Muscle of leg (tissue), 11 donors: ENCODE data around the gene ANKH. TPM values are rescaled to one million over a fixed set of nuclear protein-coding genes. Genes with fewer than 3 reads are reported as not detected.
"Not testable (repeated sequence)": the region's sequence is repeated elsewhere in the genome, so short reads cannot be mapped to it uniquely, and the experiment has no call there.

Source experiments
- DNase-seq: peaks from one replicate; pipeline ENCODE4 v3.0.0; 2013
- H3K27ac ChIP-seq: one replicate; pipeline ENCODE4 v1.5.1; 2013; ENCODE audit warnings: mild to moderate bottlenecking, low read length, control low read depth
- H3K27me3 ChIP-seq: one replicate; pipeline ENCODE4 v1.6.1; 2013; ENCODE audit warnings: low read length; ENCODE audit not compliant: control insufficient read depth, insufficient read depth
- H3K36me3 ChIP-seq: one replicate; pipeline ENCODE4 v1.6.1; 2013; ENCODE audit warnings: low read length; ENCODE audit not compliant: control insufficient read depth, insufficient read depth
- H3K4me1 ChIP-seq: one replicate; pipeline ENCODE4 v1.6.1; 2013; ENCODE audit warnings: low read length; ENCODE audit not compliant: control insufficient read depth, insufficient read depth
- H3K4me3 ChIP-seq: one replicate; pipeline ENCODE4 v1.5.1; 2013; ENCODE audit warnings: low read length, control low read depth
- H3K9me3 ChIP-seq: replicated peaks from 2 replicates; pipeline ENCODE4 v1.6.1; 2013; ENCODE audit warnings: low read depth, low read length; ENCODE audit not compliant: control insufficient read depth
- WGBS: methylation state at CpG from one replicate; pipeline ENCODE4 v1.1.5; 2013; ENCODE audit warnings: missing lambda C conversion rate; ENCODE audit not compliant: insufficient coverage; 5-methylcytosine and 5-hydroxymethylcytosine counted together
- polyA plus RNA-seq, 8 donors: library from polyadenylated mRNA; unstranded; fragments of 120-200 nt; gene quantifications; one replicate each; pipeline versions ENCODE4 v1.2.1 to v1.2.3, GENCODE V29; 2013; ENCODE audit warnings: inconsistent platforms in 1 of 8, low replicate concordance in 1 of 8; ENCODE audit not compliant: insufficient read length in 8 of 8, insufficient read depth in 1 of 8
- total RNA-seq: library from RNA; stranded (reverse); fragments of 120-200 nt; gene quantifications from one replicate; pipeline ENCODE4 v1.2.4, GENCODE V29; 2013

The ANKH gene
- total and polyA plus RNA-seq, 9 donors: 14.8 to 22.2 (median 16.8) TPM

- Histone ChIP-seq H3K27me3 (no peaks in the 10 kb centered on the region), H3K9me3 (no peaks in the 10 kb centered on the region), H3K27ac (no peak overlapping the region), H3K36me3 (no peaks in the 10 kb centered on the region), H3K4me1 (no peaks in the 10 kb centered on the region), H3K4me3 (no peak overlapping the region)
- DNase-seq: no peak
- WGBS: 90% methylated on average over 2 of the region's 5 CpGs
Measured at GRCh38 chr5:14890846-14891245, 19.3 kb upstream of the ANKH start.

DNA sequence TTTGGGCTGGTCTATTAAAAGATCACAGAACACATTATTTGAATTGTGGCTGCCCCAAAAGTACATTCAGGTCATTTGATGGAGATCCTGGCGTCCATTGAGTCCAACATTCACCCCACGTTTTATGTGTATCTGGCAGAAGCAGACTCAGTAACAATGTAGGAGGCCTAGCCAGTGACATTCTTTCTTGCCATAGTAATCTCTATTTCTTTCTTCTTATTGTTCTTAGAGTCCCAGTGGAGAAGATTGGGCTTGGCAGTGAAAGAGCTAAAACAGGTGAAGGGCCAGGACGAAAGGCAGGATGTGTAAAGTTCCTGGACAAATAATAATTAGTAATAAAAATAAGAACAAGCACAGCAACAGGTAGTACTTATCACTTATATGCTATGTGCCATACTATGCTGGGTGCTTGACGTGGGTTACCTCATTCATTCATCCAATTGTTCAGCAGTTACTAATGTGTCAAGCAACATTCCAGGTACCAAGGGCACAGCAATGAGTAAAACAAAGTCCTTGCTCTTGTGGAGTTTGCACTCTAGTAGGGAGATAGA, 12.6 kb upstream of the ANKH start:
- no peaks in the 10 kb centered on the region for H3K9me3 ChIP-seq
- peaks cover 8% of the 10 kb centered on the region for H3K27me3 ChIP-seq
- WGBS: no CpG with 5 or more reads among the region's 4 CpGs
- no peaks in the 10 kb centered on the region for H3K4me1 ChIP-seq
- H3K27ac ChIP-seq: no peak overlapping the region
- DNase-seq: no peak
- H3K4me3 ChIP-seq: no peak overlapping the region
- no peaks in the 10 kb centered on the region for H3K36me3 ChIP-seq

- no peaks in the 10 kb centered on the region for H3K4me1 ChIP-seq
Measured at GRCh38 chr5:14882658-14883580, 11.3 kb upstream of the ANKH start.

DNA sequence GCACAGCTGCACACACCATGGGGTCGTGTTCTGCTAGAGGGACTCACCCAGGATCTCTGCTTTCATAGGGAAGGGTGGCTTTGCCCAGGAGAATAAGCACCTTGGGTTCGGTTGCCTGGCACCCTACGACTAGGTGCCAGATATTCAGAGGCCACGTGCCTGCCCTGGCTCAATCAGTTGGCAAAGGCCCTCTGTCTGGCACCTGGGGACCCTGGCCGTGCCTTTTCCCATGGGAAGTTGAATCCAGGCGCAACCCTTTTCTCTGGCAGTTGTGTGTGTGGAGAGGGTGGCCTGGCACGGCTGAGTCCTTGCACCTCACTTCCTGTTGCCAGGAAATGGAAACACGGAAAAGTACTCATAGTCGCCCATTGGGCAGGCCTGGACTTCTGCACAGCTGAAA, 10.2 kb upstream of the ANKH start:
- no peak overlapping the region for H3K4me3 ChIP-seq
- DNase-seq: no peak
- no peaks in the 10 kb centered on the region for H3K4me1 ChIP-seq
- H3K27ac ChIP-seq: no peak overlapping the region
- no peaks in the 10 kb centered on the region for H3K9me3 ChIP-seq
- peaks cover 10% of the 10 kb centered on the region for H3K27me3 ChIP-seq
- WGBS: 85% methylated on average over 6 of the region's 9 CpGs
- H3K36me3 ChIP-seq: no peaks in the 10 kb centered on the region

More at GRCh38 chr5:14882658-14883580, 11.3 kb upstream of the ANKH start:
- no peak for DNase-seq
- H3K4me3 ChIP-seq: no peak overlapping the region
- H3K9me3 ChIP-seq: no peaks in the 10 kb centered on the region
- no peaks in the 10 kb centered on the region for H3K36me3 ChIP-seq
- H3K27me3 ChIP-seq: peaks cover 8% of the 10 kb centered on the region
- no peak overlapping the region for H3K27ac ChIP-seq
- WGBS: 76% methylated on average over 7 of the region's 10 CpGs

GRCh38 chr5:14880688-14881087, 9.1 kb upstream of the ANKH start:
- no peaks in the 10 kb centered on the region for H3K4me1 ChIP-seq
- H3K9me3 ChIP-seq: no peaks in the 10 kb centered on the region
- 64% methylated on average over 1 of the region's 1 CpG for WGBS

GRCh38 chr5:14879937-14880589, 8.5 kb upstream of the ANKH start:
- Histone ChIP-seq H3K9me3 (no peaks in the 10 kb centered on the region), H3K36me3 (no peaks in the 10 kb centered on the region), H3K4me1 (no peaks in the 10 kb centered on the region), H3K27me3 (peaks cover 10% of the 10 kb centered on the region), H3K4me3 (no peak overlapping the region), H3K27ac (no peak overlapping the region)
- WGBS: 59% methylated on average over 3 of the region's 6 CpGs
- no peak for DNase-seq

More at GRCh38 chr5:14880688-14881087, 9.1 kb upstream of the ANKH start:
- H3K27ac ChIP-seq: no peak overlapping the region
- DNase-seq: no peak
- H3K27me3 ChIP-seq: peaks cover 10% of the 10 kb centered on the region
- no peak overlapping the region for H3K4me3 ChIP-seq
- H3K36me3 ChIP-seq: no peaks in the 10 kb centered on the region

- 56% methylated on average over 1 of the region's 2 CpGs for WGBS
Measured at GRCh38 chr5:14879393-14879792, 7.8 kb upstream of the ANKH start.

DNA sequence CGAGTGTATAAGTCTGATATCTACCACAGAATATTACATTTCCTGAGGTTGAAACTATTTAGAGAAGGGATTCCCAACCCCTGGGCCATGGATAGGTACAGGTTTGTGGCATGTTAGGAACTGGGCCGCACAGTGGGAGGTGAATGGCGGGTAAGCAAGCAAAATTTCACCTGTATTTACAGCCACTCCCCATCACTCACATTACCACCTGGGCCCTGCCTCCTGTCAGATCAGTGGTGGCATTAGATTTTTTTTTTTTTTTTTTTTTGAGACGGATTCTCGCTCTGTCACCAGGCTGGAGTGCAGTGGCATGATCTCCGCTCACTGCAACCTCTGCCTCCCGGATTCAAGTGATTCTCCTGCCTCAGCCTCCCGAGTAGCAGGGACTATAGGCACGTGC, 6.6 kb upstream of the ANKH start:
- not testable (repeated sequence) for H3K9me3 ChIP-seq, H3K36me3 ChIP-seq, H3K4me1 ChIP-seq, DNase-seq, H3K4me3 ChIP-seq, H3K27ac ChIP-seq
- peaks cover 10% of the 10 kb centered on the region for H3K27me3 ChIP-seq
- WGBS: 92% methylated on average over 5 of the region's 9 CpGs

More at GRCh38 chr5:14879393-14879792, 7.8 kb upstream of the ANKH start:
- H3K4me1 ChIP-seq: no peaks in the 10 kb centered on the region
- H3K27ac ChIP-seq: no peak overlapping the region
- H3K36me3 ChIP-seq: no peaks in the 10 kb centered on the region
- H3K4me3 ChIP-seq: no peak overlapping the region
- H3K9me3 ChIP-seq: no peaks in the 10 kb centered on the region
- DNase-seq: no peak
- peaks cover 10% of the 10 kb centered on the region for H3K27me3 ChIP-seq

- H3K9me3 ChIP-seq: no peaks in the 10 kb centered on the region
- WGBS: no CpG with 5 or more reads among the region's 5 CpGs
- peaks cover 4% of the 10 kb centered on the region for H3K4me1 ChIP-seq
- DNase-seq: no peak
- H3K36me3 ChIP-seq: no peaks in the 10 kb centered on the region
- peaks cover 11% of the 10 kb centered on the region for H3K27me3 ChIP-seq
- H3K27ac ChIP-seq: no peak overlapping the region
- H3K4me3 ChIP-seq: no peak overlapping the region
Measured at GRCh38 chr5:14876095-14876494, 4.5 kb upstream of the ANKH start.

DNA sequence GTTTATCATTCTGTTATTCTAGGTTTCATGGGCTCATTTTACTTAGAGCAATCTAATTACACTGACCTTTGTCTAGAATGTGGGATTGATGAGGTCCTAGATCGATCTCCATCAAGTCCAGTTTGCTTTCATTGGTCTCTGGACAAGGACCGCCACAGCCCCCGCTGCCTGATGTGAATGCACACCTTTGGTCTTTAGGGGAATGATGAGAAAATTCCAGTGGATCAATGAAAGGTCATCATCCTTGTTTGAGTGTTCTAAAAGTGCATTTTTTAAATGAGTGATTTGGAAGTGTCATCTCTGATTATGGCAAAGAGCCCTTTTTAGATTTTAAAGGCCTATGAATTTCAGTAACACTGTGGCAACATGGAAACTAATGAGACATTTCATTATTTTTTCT, 2.2 kb upstream of the ANKH start:
- Histone ChIP-seq H3K27me3 (peaks cover 17% of the 10 kb centered on the region), H3K4me1 (peaks cover 12% of the 10 kb centered on the region), H3K4me3 (no peak overlapping the region), H3K9me3 (no peaks in the 10 kb centered on the region), H3K36me3 (no peaks in the 10 kb centered on the region), H3K27ac (no peak overlapping the region)
- 93% methylated on average over 3 of the region's 3 CpGs for WGBS
- no peak for DNase-seq
